Measurements from ENCODE around the gene BTBD9.

Gene BTBD9

GRCh38 chr6:38212579-38212978, 427.1 kb downstream of the BTBD9 start:
- 63% methylated on average over 2 of the region's 5 CpGs for WGBS
- Histone ChIP-seq H3K36me3 (ENCODE audit: control insufficient read depth in 1 of 2, insufficient read depth in 2 of 2, low read depth in 1 of 2, low read length in 2 of 2) (no peaks in the 10 kb centered on the region), H3K14ac (ENCODE audit: low read length in 2 of 2) (no peak overlapping the region), H3K79me1 (replicated peaks; ENCODE audit: low read length, poor library complexity, severe bottlenecking) (peaks cover 2% of the 10 kb centered on the region), H2AK5ac (ENCODE audit: low read length, severe bottlenecking) (no peak overlapping the region), H2BK5ac (ENCODE audit: low read depth, low read length, poor library complexity, severe bottlenecking) (no peak overlapping the region), H3K4me3 (ENCODE audit: insufficient read depth in 1 of 2, low read depth in 1 of 2, low read length in 2 of 2) (no peak overlapping the region), H3K4me1 (ENCODE audit: control insufficient read depth, insufficient read depth, low read depth, low read length) (peaks cover 6% of the 10 kb centered on the region), H4K91ac (ENCODE audit: low read length) (peak overlapping the region; percentile 72), H3K9me3 (ENCODE audit: control insufficient read depth, low read length) (no peaks in the 10 kb centered on the region), H3K18ac (ENCODE audit: low read depth in 1 of 2, low read length in 2 of 2) (peak overlapping the region; percentile 11 to 65), H4K8ac (ENCODE audit: low read length) (peak overlapping the region; percentile 75), H3K23ac (ENCODE audit: low read length in 2 of 2) (no peak overlapping the region), H3K27ac (ENCODE audit: low read length, poor library complexity, severe bottlenecking) (no peak overlapping the region), H2BK15ac (ENCODE audit: low read depth, poor library complexity, severe bottlenecking) (no peak overlapping the region), H2BK120ac (ENCODE audit: low read depth, low read length) (no peak overlapping the region), H3K27me3 (ENCODE audit: control insufficient read depth in 1 of 2, insufficient read depth in 1 of 2, low read length in 2 of 2) (no peaks in the 10 kb centered on the region), H2BK12ac (ENCODE audit: low read length in 2 of 2) (no peak overlapping the region), H2AFZ (ENCODE audit: low read depth, low read length) (no peak overlapping the region), H3K4me2 (ENCODE audit: low read length, poor library complexity, severe bottlenecking) (no peak overlapping the region), H3K9ac (ENCODE audit: low read length) (no peak overlapping the region), H3K4ac (ENCODE audit: low read depth in 1 of 2, low read length in 2 of 2) (no peak overlapping the region)
- DNase-seq: no peak

DNA sequence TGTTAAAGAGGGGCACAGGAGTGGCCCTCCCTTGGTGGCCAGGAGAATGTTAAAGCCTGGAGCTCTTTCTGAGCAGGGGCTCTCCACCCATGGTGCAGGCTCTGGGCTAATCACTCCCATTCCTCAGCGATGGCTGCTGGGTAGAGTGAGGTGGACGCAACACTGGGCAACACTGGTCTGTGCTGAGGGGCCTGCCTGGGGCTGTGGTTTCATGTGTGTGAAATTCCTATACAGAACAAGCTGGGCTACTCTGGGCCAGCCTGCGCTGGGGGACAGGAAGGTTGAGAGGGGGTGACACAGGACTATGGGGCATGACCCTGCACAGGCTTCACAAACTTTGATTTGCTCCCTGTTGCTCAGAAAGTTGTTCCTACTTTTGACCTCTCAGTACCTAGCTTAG, 427.6 kb downstream of the BTBD9 start:
- no peak overlapping the region for H3K23ac ChIP-seq (ENCODE audit: low read length in 2 of 2)
- H3K79me1 ChIP-seq (replicated peaks; ENCODE audit: low read length, poor library complexity, severe bottlenecking): peaks cover 3% of the 10 kb centered on the region
- H3K27me3 ChIP-seq (ENCODE audit: control insufficient read depth in 1 of 2, insufficient read depth in 1 of 2, low read length in 2 of 2): no peaks in the 10 kb centered on the region
- WGBS: 97% methylated on average over 3 of the region's 3 CpGs
- H3K9me3 ChIP-seq (ENCODE audit: control insufficient read depth, low read length): no peaks in the 10 kb centered on the region
- no peak overlapping the region for H2AK5ac ChIP-seq (ENCODE audit: low read length, severe bottlenecking)
- no peak overlapping the region for H3K18ac ChIP-seq (ENCODE audit: low read depth in 1 of 2, low read length in 2 of 2)
- no peak overlapping the region for H4K8ac ChIP-seq (ENCODE audit: low read length)
- peaks cover 8% of the 10 kb centered on the region for H3K4me1 ChIP-seq (ENCODE audit: control insufficient read depth, insufficient read depth, low read depth, low read length)
- H2BK120ac ChIP-seq (ENCODE audit: low read depth, low read length): no peak overlapping the region
- no peak overlapping the region for H2BK15ac ChIP-seq (ENCODE audit: low read depth, poor library complexity, severe bottlenecking)
- no peak overlapping the region for H3K4me2 ChIP-seq (ENCODE audit: low read length, poor library complexity, severe bottlenecking)
- no peak overlapping the region for H3K27ac ChIP-seq (ENCODE audit: low read length, poor library complexity, severe bottlenecking)
- H3K9ac ChIP-seq (ENCODE audit: low read length): no peak overlapping the region
- H4K91ac ChIP-seq (ENCODE audit: low read length): no peak overlapping the region
- H2BK5ac ChIP-seq (ENCODE audit: low read depth, low read length, poor library complexity, severe bottlenecking): no peak overlapping the region
- no peak overlapping the region for H2AFZ ChIP-seq (ENCODE audit: low read depth, low read length)
- no peak overlapping the region for H2BK12ac ChIP-seq (ENCODE audit: low read length in 2 of 2)
- no peak overlapping the region for H3K14ac ChIP-seq (ENCODE audit: low read length in 2 of 2)
- H3K36me3 ChIP-seq (ENCODE audit: control insufficient read depth in 1 of 2, insufficient read depth in 2 of 2, low read depth in 1 of 2, low read length in 2 of 2): no peaks in the 10 kb centered on the region
- no peak overlapping the region for H3K4me3 ChIP-seq (ENCODE audit: insufficient read depth in 1 of 2, low read depth in 1 of 2, low read length in 2 of 2)
- H3K4ac ChIP-seq (ENCODE audit: low read depth in 1 of 2, low read length in 2 of 2): no peak overlapping the region
- DNase-seq: no peak

DNA sequence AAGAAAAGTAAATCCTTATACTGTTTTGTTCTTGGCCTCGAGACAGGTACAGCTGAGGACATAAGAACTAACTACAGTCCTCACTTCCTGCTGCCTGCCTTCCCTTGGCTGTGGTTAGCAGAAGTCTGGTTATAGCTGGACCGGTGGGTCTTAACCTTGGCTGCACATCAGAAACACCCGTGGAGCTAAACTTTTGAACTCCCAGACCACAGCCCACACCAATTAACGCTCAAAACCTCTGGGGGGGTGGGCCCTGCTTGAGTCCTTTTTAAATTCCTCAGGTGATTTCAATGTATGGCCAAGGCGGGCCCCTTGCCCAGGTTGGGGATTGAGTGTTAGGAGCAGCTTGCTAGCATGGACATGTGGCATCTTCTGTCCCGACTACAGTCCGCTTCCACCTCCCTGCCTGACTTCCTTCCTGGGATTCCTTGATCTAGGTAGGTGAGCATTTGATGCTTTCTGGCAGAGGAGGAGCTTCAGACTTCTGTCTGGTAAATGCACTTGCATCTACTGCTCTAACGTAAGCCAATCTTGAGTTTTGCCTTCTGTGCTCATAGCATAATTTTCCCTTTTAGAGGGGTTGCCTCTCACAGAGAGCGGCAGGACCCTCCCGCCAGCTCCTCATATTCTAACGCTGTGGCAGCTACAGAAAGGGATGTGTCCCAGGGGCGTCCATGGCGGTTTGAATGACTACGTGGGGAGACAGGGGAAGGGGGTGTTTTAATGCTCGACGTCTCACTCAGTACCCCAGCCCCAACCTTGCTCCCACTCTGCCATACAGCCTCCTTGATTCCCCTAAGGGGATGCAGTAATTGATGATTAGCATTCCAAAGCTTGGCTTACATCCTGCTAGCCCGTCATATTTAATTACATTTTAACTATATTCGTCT, 430.1 kb downstream of the BTBD9 start:
- DNase-seq: no peak
- no peak overlapping the region for H2BK120ac ChIP-seq (ENCODE audit: low read depth, low read length)
- H3K14ac ChIP-seq (ENCODE audit: low read length in 2 of 2): no peak overlapping the region
- H3K27me3 ChIP-seq (ENCODE audit: control insufficient read depth in 1 of 2, insufficient read depth in 1 of 2, low read length in 2 of 2): no peaks in the 10 kb centered on the region
- H2BK5ac ChIP-seq (ENCODE audit: low read depth, low read length, poor library complexity, severe bottlenecking): no peak overlapping the region
- H3K79me1 ChIP-seq (replicated peaks; ENCODE audit: low read length, poor library complexity, severe bottlenecking): peaks cover 2% of the 10 kb centered on the region
- no peak overlapping the region for H4K91ac ChIP-seq (ENCODE audit: low read length)
- H4K8ac ChIP-seq (ENCODE audit: low read length): no peak overlapping the region
- no peak overlapping the region for H3K4ac ChIP-seq (ENCODE audit: low read depth in 1 of 2, low read length in 2 of 2)
- no peak overlapping the region for H3K18ac ChIP-seq (ENCODE audit: low read depth in 1 of 2, low read length in 2 of 2)
- 79% methylated on average over 12 of the region's 18 CpGs for WGBS
- H3K4me1 ChIP-seq (ENCODE audit: control insufficient read depth, insufficient read depth, low read depth, low read length): peaks cover 8% of the 10 kb centered on the region
- H3K9ac ChIP-seq (ENCODE audit: low read length): no peak overlapping the region
- H2AK5ac ChIP-seq (ENCODE audit: low read length, severe bottlenecking): no peak overlapping the region
- no peak overlapping the region for H2AFZ ChIP-seq (ENCODE audit: low read depth, low read length)
- no peak overlapping the region for H3K23ac ChIP-seq (ENCODE audit: low read length in 2 of 2)
- H3K4me2 ChIP-seq (ENCODE audit: low read length, poor library complexity, severe bottlenecking): no peak overlapping the region
- H2BK15ac ChIP-seq (ENCODE audit: low read depth, poor library complexity, severe bottlenecking): no peak overlapping the region
- peaks cover 5% of the 10 kb centered on the region for H3K9me3 ChIP-seq (ENCODE audit: control insufficient read depth, low read length)
- no peak overlapping the region for H3K27ac ChIP-seq (ENCODE audit: low read length, poor library complexity, severe bottlenecking)
- no peak overlapping the region for H2BK12ac ChIP-seq (ENCODE audit: low read length in 2 of 2)
- no peak overlapping the region for H3K4me3 ChIP-seq (ENCODE audit: insufficient read depth in 1 of 2, low read depth in 1 of 2, low read length in 2 of 2)
- H3K36me3 ChIP-seq (ENCODE audit: control insufficient read depth in 1 of 2, insufficient read depth in 2 of 2, low read depth in 1 of 2, low read length in 2 of 2): no peaks in the 10 kb centered on the region

DNA sequence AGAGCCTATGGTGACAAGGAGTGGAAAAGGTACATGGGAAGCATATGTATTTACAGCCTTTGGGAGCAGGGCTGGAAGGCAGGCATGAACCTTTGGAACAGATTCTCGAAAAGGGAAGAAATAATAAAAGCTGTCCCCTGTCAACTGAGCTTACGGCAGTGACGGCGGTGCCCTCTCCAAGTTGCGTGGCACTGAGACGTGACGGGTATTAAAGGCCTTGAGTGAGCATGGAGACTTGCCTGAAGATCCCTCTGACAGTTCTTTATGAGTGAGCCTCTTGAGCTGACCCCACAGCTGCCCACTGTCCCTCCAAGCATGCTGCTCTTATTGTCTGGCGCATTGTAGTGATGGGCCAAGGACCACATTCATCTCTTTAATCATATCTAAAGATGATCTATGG, 431.7 kb downstream of the BTBD9 start:
- H4K91ac ChIP-seq (ENCODE audit: low read length): no peak overlapping the region
- H3K14ac ChIP-seq (ENCODE audit: low read length in 2 of 2): no peak overlapping the region
- no peak overlapping the region for H3K4ac ChIP-seq (ENCODE audit: low read depth in 1 of 2, low read length in 2 of 2)
- H3K4me2 ChIP-seq (ENCODE audit: low read length, poor library complexity, severe bottlenecking): no peak overlapping the region
- no peak overlapping the region for H2BK15ac ChIP-seq (ENCODE audit: low read depth, poor library complexity, severe bottlenecking)
- H4K8ac ChIP-seq (ENCODE audit: low read length): no peak overlapping the region
- H3K9ac ChIP-seq (ENCODE audit: low read length): no peak overlapping the region
- H3K18ac ChIP-seq (ENCODE audit: low read depth in 1 of 2, low read length in 2 of 2): no peak overlapping the region
- H2AFZ ChIP-seq (ENCODE audit: low read depth, low read length): no peak overlapping the region
- no peak overlapping the region for H2BK120ac ChIP-seq (ENCODE audit: low read depth, low read length)
- H2BK12ac ChIP-seq (ENCODE audit: low read length in 2 of 2): no peak overlapping the region
- no peak overlapping the region for H3K27ac ChIP-seq (ENCODE audit: low read length, poor library complexity, severe bottlenecking)
- H3K23ac ChIP-seq (ENCODE audit: low read length in 2 of 2): no peak overlapping the region
- peaks cover 5% of the 10 kb centered on the region for H3K9me3 ChIP-seq (ENCODE audit: control insufficient read depth, low read length)
- H3K27me3 ChIP-seq (ENCODE audit: control insufficient read depth in 1 of 2, insufficient read depth in 1 of 2, low read length in 2 of 2): no peaks in the 10 kb centered on the region
- no peak overlapping the region for H2AK5ac ChIP-seq (ENCODE audit: low read length, severe bottlenecking)
- H3K36me3 ChIP-seq (ENCODE audit: control insufficient read depth in 1 of 2, insufficient read depth in 2 of 2, low read depth in 1 of 2, low read length in 2 of 2): no peaks in the 10 kb centered on the region
- no peak overlapping the region for H3K4me3 ChIP-seq (ENCODE audit: insufficient read depth in 1 of 2, low read depth in 1 of 2, low read length in 2 of 2)
- peaks cover 2% of the 10 kb centered on the region for H3K79me1 ChIP-seq (replicated peaks; ENCODE audit: low read length, poor library complexity, severe bottlenecking)
- H2BK5ac ChIP-seq (ENCODE audit: low read depth, low read length, poor library complexity, severe bottlenecking): no peak overlapping the region
- peaks cover 8% of the 10 kb centered on the region for H3K4me1 ChIP-seq (ENCODE audit: control insufficient read depth, insufficient read depth, low read depth, low read length)
- 94% methylated on average over 7 of the region's 8 CpGs for WGBS
- DNase-seq: no peak

Measured in mesenchymal stem cell (in vitro differentiated cells and primary cell).